K562 (cell line): ENCODE results near the gene RDH11. TPM values are rescaled to one million over a fixed set of nuclear protein-coding genes. Genes with fewer than 3 reads are reported as not detected.

Experiments used
- CTCF ChIP-seq, 3 experiments: IDR thresholded peaks in 2 of 3; conservative IDR thresholded peaks in 1 of 3; 2 replicates each; pipeline ENCODE4 v1.5.1; 2011 to 2012; ENCODE audit warnings: low read length in 3 of 3, mild to moderate bottlenecking in 3 of 3, control low read depth in 2 of 3, improper control_type of control experiment in 1 of 3, inconsistent platforms in 1 of 3, low read depth in 1 of 3, mixed read lengths in 1 of 3, moderate library complexity in 1 of 3; ENCODE audit not compliant: insufficient read depth in 2 of 3
- E4F1 ChIP-seq: fragments of 250-450 bp; sonication (Bioruptor Pico); IDR thresholded peaks from 2 replicates; pipeline ENCODE4 v1.5.0; 2021; ENCODE audit warnings: mild to moderate bottlenecking, borderline replicate concordance
- ELF1 ChIP-seq: fragments of 200-800 bp; sonication (Bioruptor generic); IDR thresholded peaks from 2 replicates; pipeline ENCODE4 v1.6.1; 2016; ENCODE audit warnings: missing genetic modification characterization, missing compliant biosample characterization
- ELK1 ChIP-seq: sonication (generic); formaldehyde crosslinking; IDR thresholded peaks from 2 replicates; pipeline ENCODE4 v1.8.1; 2022; ENCODE audit warnings: missing genetic modification reagents
- POLR3G ChIP-seq: IDR thresholded peaks from 2 replicates; pipeline ENCODE4 v1.6.1; 2011; ENCODE audit not compliant: insufficient read length, insufficient replicate concordance; ENCODE audit errors: extremely low read depth
- RFX1 ChIP-seq: fragments of 450-650 bp; IDR thresholded peaks from 2 replicates; pipeline ENCODE4 v1.6.1; 2016; ENCODE audit warnings: mild to moderate bottlenecking, moderate library complexity
- SOX6 ChIP-seq: fragments of 450-650 bp; IDR thresholded peaks from 2 replicates; pipeline ENCODE4 v1.6.1; 2014; ENCODE audit warnings: mild to moderate bottlenecking
- TAF9B ChIP-seq: fragments of 450-650 bp; IDR thresholded peaks from 2 replicates; pipeline ENCODE4 v1.6.1; 2018; ENCODE audit warnings: mild to moderate bottlenecking; ENCODE audit not compliant: partially characterized antibody
- ZNF655 ChIP-seq: fragments of 250-450 bp; sonication (Bioruptor Pico); IDR thresholded peaks from 2 replicates; pipeline ENCODE4 v1.5.0; 2021
- polyA plus RNA-seq, 8 experiments: library from polyadenylated mRNA; depleted of rRNA in 4 of 8; stranded (reverse) in 5 of 8; unstranded in 3 of 8; fragments of >200 nt; fragmentation: Nextera tagmentation in 2 of 8; fragmentation: Illumina TruSeq in 1 of 8; extraction: Ambion mirVana in 2 of 8; extraction: Trizol in 1 of 8; gene quantifications; 2 replicates each; pipeline versions ENCODE4 v1.2.1 to v1.2.3, GENCODE V29; 2011 to 2014; ENCODE audit warnings: inconsistent platforms in 1 of 8, missing spikeins in 1 of 8
- total RNA-seq, 7 experiments: library from RNA; depleted of rRNA in 6 of 7; stranded (reverse); fragments of >200 nt in 6 of 7; fragmentation: Illumina TruSeq in 2 of 7; extraction: Trizol in 2 of 7; gene quantifications; 2 replicates each; pipeline versions ENCODE4 v1.2.1 to v1.2.3, GENCODE V29; 2011 to 2021; ENCODE audit warnings: low replicate concordance in 1 of 7

Gene RDH11
- total and polyA plus RNA-seq, 9 of the 15 experiments (the other 6 are each of a cell fraction or from before 2014, with no cell fraction given) = 50.6 to 172 (median 70.5) TPM

GRCh38 chr14:67704484-67705089, 9.0 kb upstream of the RDH11 start (continued):
- no peak for TF ChIP-seq ZNF655 (CRISPR knock-in tag)
- no peak for TF ChIP-seq E4F1 (CRISPR knock-in tag)
- no peak for TF ChIP-seq TAF9B
- no peak for TF ChIP-seq ELK1 (CRISPR knock-in tag)
- 0 out of 2 replicates have a peak, but pooled peaks have one; percentile 15 for TF ChIP-seq SOX6
- 0 out of 2 replicates have a peak, but pooled peaks have one; percentile 22 for TF ChIP-seq ELF1 (tag)
- TF ChIP-seq RFX1 = peak; percentile 48; the same call in 1 of the 2 replicates
- no peak for TF ChIP-seq POLR3G
- TF ChIP-seq CTCF (IDR thresholded peaks at IDR 0.05 in 2 of 3, conservative IDR thresholded peaks at IDR 0.05 in 1 of 3; ENCODE audit: insufficient read depth in 2 of 3, low read depth in 1 of 3, low read length in 3 of 3) = peak; percentile 58 to 84 (median 65); a peak in 5 of 6 replicates
